ENCODE measurements around the gene YPEL2. TPM values are rescaled to one million over a fixed set of nuclear protein-coding genes. Genes with fewer than 3 reads are reported as not detected.
A peak's percentile ranks its signal among the peaks of the same experiment; 100 is the strongest.

The YPEL2 gene
- total RNA-seq, 1 donor from 2014 or later: 59.4 TPM

GRCh38 chr17:59421722-59422121 lies 90.3 kb downstream of the YPEL2 start:
- DNase-seq (ENCODE audit: low spot score): no peak
- intact Hi-C loops (cut with DNase I): no loop called here

- intact Hi-C loops (cut with DNase I): loop anchor here (1.0 kb wide), 1 partner anchor 92 kb away; the partner anchor contains the start of gene YPEL2
- no peak for DNase-seq (ENCODE audit: low spot score)
Measured at GRCh38 chr17:59423137-59423724, 91.8 kb downstream of the YPEL2 start.

- intact Hi-C loops (cut with DNase I): loop anchor here (1.0 to 2.0 kb wide), 3 partner anchors 17 to 93 kb away; partner anchors contain the start of gene YPEL2
- DNase-seq (ENCODE audit: low spot score): no peak
Measured at GRCh38 chr17:59423903-59424302, 92.4 kb downstream of the YPEL2 start.

- intact Hi-C loops (cut with DNase I): loop anchor here (2.0 kb wide), 2 partner anchors 16 to 44 kb away; no protein-coding TSS in a partner anchor
- no peak for DNase-seq (ENCODE audit: low spot score)
Measured at GRCh38 chr17:59424331-59424730, 92.9 kb downstream of the YPEL2 start.

- DNase-seq (ENCODE audit: low spot score): no peak
- intact Hi-C loops (cut with DNase I): loop anchor here (1.0 to 2.0 kb wide), 3 partner anchors 15 to 53 kb away; no protein-coding TSS in a partner anchor
Measured at GRCh38 chr17:59425085-59425931, 93.9 kb downstream of the YPEL2 start.

- intact Hi-C loops (cut with DNase I): no loop called here
- DNase-seq (ENCODE audit: low spot score): no peak
Measured at GRCh38 chr17:59426031-59426430, 94.6 kb downstream of the YPEL2 start.

- intact Hi-C loops (cut with DNase I): no loop called here
- DNase-seq (ENCODE audit: low spot score): no peak
Measured at GRCh38 chr17:59427425-59427921, 96.0 kb downstream of the YPEL2 start.

GRCh38 chr17:59427996-59428395 lies 96.5 kb downstream of the YPEL2 start:
- intact Hi-C loops (cut with DNase I): no loop called here
- no peak for DNase-seq (ENCODE audit: low spot score)

- intact Hi-C loops (cut with DNase I): no loop called here
- no peak for DNase-seq (ENCODE audit: low spot score)
Measured at GRCh38 chr17:59428916-59429485, 97.5 kb downstream of the YPEL2 start.

GRCh38 chr17:59431601-59432000 lies 100.1 kb downstream of the YPEL2 start:
- DNase-seq (ENCODE audit: low spot score): no peak
- intact Hi-C loops (cut with DNase I): no loop called here

GRCh38 chr17:59432657-59433056 lies 101.2 kb downstream of the YPEL2 start:
- intact Hi-C loops (cut with DNase I): no loop called here
- DNase-seq (ENCODE audit: low spot score): no peak

GRCh38 chr17:59433586-59433985 lies 102.1 kb downstream of the YPEL2 start:
- DNase-seq (ENCODE audit: low spot score): no peak
- intact Hi-C loops (cut with DNase I): no loop called here

- DNase-seq (ENCODE audit: low spot score): no peak
- intact Hi-C loops (cut with DNase I): no loop called here
Measured at GRCh38 chr17:59434429-59434828, 103.0 kb downstream of the YPEL2 start.

GRCh38 chr17:59435238-59435637 lies 103.8 kb downstream of the YPEL2 start:
- intact Hi-C loops (cut with DNase I): no loop called here
- DNase-seq (ENCODE audit: low spot score): no peak

- DNase-seq (ENCODE audit: low spot score): no peak
- intact Hi-C loops (cut with DNase I): no loop called here
Measured at GRCh38 chr17:59436900-59437299, 105.4 kb downstream of the YPEL2 start.

- DNase-seq (ENCODE audit: low spot score): no peak
- intact Hi-C loops (cut with DNase I): no loop called here
Measured at GRCh38 chr17:59437791-59438281, 106.4 kb downstream of the YPEL2 start.

- DNase-seq (ENCODE audit: low spot score): no peak
- intact Hi-C loops (cut with DNase I): no loop called here
Measured at GRCh38 chr17:59439262-59439661, 107.8 kb downstream of the YPEL2 start.

- intact Hi-C loops (cut with DNase I): loop anchor here (1.0 to 2.0 kb wide), 2 partner anchors 15 to 110 kb away; no protein-coding TSS in a partner anchor
- no peak for DNase-seq (ENCODE audit: low spot score)
Measured at GRCh38 chr17:59439741-59440211, 108.3 kb downstream of the YPEL2 start.

- DNase-seq (ENCODE audit: low spot score): peak; percentile 93
- intact Hi-C loops (cut with DNase I): loop anchor here (1.0 to 2.0 kb wide), 3 partner anchors 16 to 130 kb away; no protein-coding TSS in a partner anchor
Measured at GRCh38 chr17:59440757-59441463, 109.5 kb downstream of the YPEL2 start.
